H9 (cell line): ENCODE data around the gene PPP1R13B. TPM values are rescaled to one million over a fixed set of nuclear protein-coding genes. Genes with fewer than 3 reads are reported as not detected.

Experiments
- DNase-seq: peaks from one replicate; pipeline ENCODE4 v3.0.0-alpha.2; 2017
- H2AFZ ChIP-seq: one replicate; pipeline ENCODE4 v1.6.1; 2013; ENCODE audit warnings: mild to moderate bottlenecking, low read length, control low read depth, moderate library complexity
- H2AK5ac ChIP-seq: 2 replicates; pipeline ENCODE4 v1.6.1; 2013; ENCODE audit warnings: low read length, control low read depth, mixed read lengths; ENCODE audit not compliant: insufficient read length
- H2BK120ac ChIP-seq: one replicate; pipeline ENCODE4 v1.6.1; 2013; ENCODE audit warnings: low read depth, mild to moderate bottlenecking, low read length, control low read depth, inconsistent platforms; ENCODE audit not compliant: poor library complexity, severe bottlenecking
- H2BK12ac ChIP-seq: 2 replicates; pipeline ENCODE4 v1.6.1; 2013; ENCODE audit warnings: low read length, control low read depth, mixed read lengths, low read depth; ENCODE audit not compliant: insufficient read length
- H2BK15ac ChIP-seq: 2 replicates; pipeline ENCODE4 v1.6.1; 2013; ENCODE audit warnings: low read depth, low read length, control low read depth
- H2BK20ac ChIP-seq: one replicate; pipeline ENCODE4 v1.6.1; 2013; ENCODE audit warnings: low read depth, mild to moderate bottlenecking, low read length, control low read depth, inconsistent platforms; ENCODE audit not compliant: poor library complexity, severe bottlenecking
- H2BK5ac ChIP-seq: 2 replicates; pipeline ENCODE4 v1.6.1; 2013; ENCODE audit warnings: low read length, control low read depth, mixed read lengths; ENCODE audit not compliant: insufficient read length
- H3K14ac ChIP-seq: 2 replicates; pipeline ENCODE4 v1.6.1; 2013; ENCODE audit warnings: low read length, control low read depth; ENCODE audit not compliant: insufficient read depth
- H3K18ac ChIP-seq: 2 replicates; pipeline ENCODE4 v1.6.1; 2013; ENCODE audit warnings: low read depth, mild to moderate bottlenecking, mixed read lengths, low read length, control low read depth; ENCODE audit not compliant: insufficient read length
- H3K23ac ChIP-seq: 2 replicates; pipeline ENCODE4 v1.6.1; 2013; ENCODE audit warnings: low read length, control low read depth, mixed read lengths, low read depth; ENCODE audit not compliant: insufficient read length
- H3K23me2 ChIP-seq: 2 replicates; pipeline ENCODE4 v1.6.1; 2013; ENCODE audit warnings: low read depth, mild to moderate bottlenecking, mixed read lengths, low read length, control low read depth; ENCODE audit not compliant: insufficient read length, poor library complexity, severe bottlenecking
- H3K27ac ChIP-seq: 2 replicates; pipeline ENCODE4 v1.5.1; 2013; ENCODE audit warnings: low read length, control low read depth, mixed read lengths, low read depth; ENCODE audit not compliant: insufficient read length
- H3K27me3 ChIP-seq: 2 replicates; pipeline ENCODE4 v1.6.1; 2013; ENCODE audit warnings: low read length, control low read depth, inconsistent platforms; ENCODE audit not compliant: insufficient read depth
- H3K4ac ChIP-seq: 2 replicates; pipeline ENCODE4 v1.6.1; 2013; ENCODE audit warnings: low read depth, mild to moderate bottlenecking, control low read depth, inconsistent platforms, low read length, moderate library complexity
- H3K4me1 ChIP-seq: 2 replicates; pipeline ENCODE4 v1.6.1; 2013; ENCODE audit warnings: low read length, control low read depth, inconsistent platforms; ENCODE audit not compliant: insufficient read depth
- H3K4me2 ChIP-seq: 2 replicates; pipeline ENCODE4 v1.6.1; 2013; ENCODE audit warnings: low read length, control low read depth, mixed read lengths; ENCODE audit not compliant: insufficient read length, insufficient read depth
- H3K56ac ChIP-seq: 2 replicates; pipeline ENCODE4 v1.6.1; 2013; ENCODE audit warnings: low read depth, mild to moderate bottlenecking, mixed read lengths, low read length, control low read depth; ENCODE audit not compliant: insufficient read length
- H3K79me1 ChIP-seq: 2 replicates; pipeline ENCODE4 v1.6.1; 2013; ENCODE audit warnings: low read depth, mild to moderate bottlenecking, moderate library complexity, low read length, control low read depth, inconsistent platforms; ENCODE audit not compliant: insufficient read depth, poor library complexity, severe bottlenecking
- H3K79me2 ChIP-seq: 2 replicates; pipeline ENCODE4 v1.6.1; 2013; ENCODE audit warnings: low read length, control low read depth, inconsistent platforms; ENCODE audit not compliant: insufficient read depth
- H3K9ac ChIP-seq: 2 replicates; pipeline ENCODE4 v1.6.1; 2013; ENCODE audit warnings: low read length, control low read depth, mixed read lengths; ENCODE audit not compliant: insufficient read length; ENCODE audit errors: extremely low read depth
- H3K9me3 ChIP-seq: one replicate; pipeline ENCODE4 v1.6.1; 2013; ENCODE audit warnings: low read depth, low read length, inconsistent platforms; ENCODE audit not compliant: control insufficient read depth
- H3T11ph ChIP-seq: one replicate; pipeline ENCODE4 v1.6.1; 2013; ENCODE audit warnings: mild to moderate bottlenecking, low read length, control low read depth, inconsistent platforms
- H4K20me1 ChIP-seq: one replicate; pipeline ENCODE4 v1.6.1; 2013; ENCODE audit not compliant: control insufficient read depth, insufficient read length, insufficient read depth
- H4K5ac ChIP-seq: 2 replicates; pipeline ENCODE4 v1.6.1; 2013; ENCODE audit warnings: low read depth, mild to moderate bottlenecking, mixed read lengths, low read length, control low read depth; ENCODE audit not compliant: insufficient read length
- H4K8ac ChIP-seq: replicated peaks from 2 replicates; pipeline ENCODE4 v1.6.1; 2013; ENCODE audit warnings: low read length, control low read depth, mixed read lengths, low read depth; ENCODE audit not compliant: insufficient read length
- H4K91ac ChIP-seq: 2 replicates; pipeline ENCODE4 v1.6.1; 2013; ENCODE audit warnings: low read depth, mild to moderate bottlenecking, moderate library complexity, mixed read lengths, low read length, control low read depth; ENCODE audit not compliant: insufficient read length
- H3K27ac Mint-ChIP-seq, 3 experiments: 2 replicates in 2 of 3; 3 replicates in 1 of 3; pipeline ENCODE4 v1.8.0; 2020 to 2021; ENCODE audit warnings: mixed read lengths in 3 of 3, mild to moderate bottlenecking in 1 of 3, moderate library complexity in 1 of 3
- H3K27me3 Mint-ChIP-seq: 2 replicates; pipeline ENCODE4 v1.8.0; 2021; ENCODE audit warnings: low read depth, mild to moderate bottlenecking, moderate library complexity, mixed read lengths
- H3K36me3 Mint-ChIP-seq, 3 experiments: 2 replicates in 2 of 3; 3 replicates in 1 of 3; pipeline ENCODE4 v1.8.0; 2020 to 2021; ENCODE audit warnings: low read depth in 3 of 3, mixed read lengths in 3 of 3; ENCODE audit not compliant: insufficient read depth in 1 of 3
- H3K4me1 Mint-ChIP-seq, 2 experiments: 2 replicates each; pipeline ENCODE4 v1.8.0; 2020; ENCODE audit warnings: mixed read lengths in 2 of 2
- H3K4me3 Mint-ChIP-seq, 2 experiments: 2 replicates in 1 of 2; 3 replicates in 1 of 2; pipeline ENCODE4 v1.8.0; 2020 to 2021; ENCODE audit warnings: mild to moderate bottlenecking in 2 of 2, mixed read lengths in 2 of 2, moderate library complexity in 1 of 2
- H3K9me3 Mint-ChIP-seq, 2 experiments: 2 replicates in 1 of 2; 3 replicates in 1 of 2; pipeline ENCODE4 v1.8.0; 2020; ENCODE audit warnings: mild to moderate bottlenecking in 2 of 2, mixed read lengths in 2 of 2, moderate library complexity in 1 of 2
- WGBS: extraction: QIAGEN DNeasy Blood & Tissue Kit; methylation state at CpG from one replicate; pipeline ENCODE4 v1.1.7; 2013; ENCODE audit warnings: missing lambda C conversion rate, low lambda C conversion rate, mixed read lengths; ENCODE audit not compliant: insufficient read length; ENCODE audit errors: extremely low coverage; 5-methylcytosine and 5-hydroxymethylcytosine counted together
- total RNA-seq: library from RNA; stranded (reverse); gene quantifications from 2 replicates; pipeline ENCODE4 v1.2.1, GENCODE V29; 2021
- TF ChIP-seq, protein P1 (sequence below): fragments of 200-600 bp; sonication (generic); conservative IDR thresholded peaks from 3 replicates; pipeline ENCODE4 v1.8.0; 2021; ENCODE audit warnings: antibody characterized with exemption, mild to moderate bottlenecking

The PPP1R13B gene
- total RNA-seq, 1 experiment from 2014 or later = 6.0 TPM

DNA sequence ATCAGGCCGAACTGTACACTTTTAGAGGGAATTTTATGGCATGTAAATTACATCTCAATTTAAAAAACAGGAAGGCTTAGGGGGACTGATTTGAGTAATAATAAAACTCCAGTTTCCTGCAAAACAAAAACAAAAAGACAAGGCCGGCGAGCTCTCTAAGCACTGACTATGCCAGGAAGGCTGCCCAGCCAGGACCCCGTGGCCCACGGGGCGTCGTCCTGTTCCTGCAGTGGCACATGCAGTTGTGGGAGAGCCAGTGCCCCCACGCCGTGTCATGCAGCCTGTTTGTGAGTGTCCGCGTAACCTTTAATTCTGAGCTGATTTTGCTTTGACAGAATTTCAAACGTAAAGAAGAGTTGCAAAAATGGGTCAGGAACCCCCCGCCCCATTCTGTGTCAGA is 142.7 kb downstream of the PPP1R13B start:
- WGBS = no CpG with 5 or more reads among the region's 13 CpGs
- H3K27ac ChIP-seq = no peak overlapping the region
- peak overlapping the region in 2 of 3 experiments; percentile 53 to 75; a peak in 4 of 7 replicates for H3K27ac Mint-ChIP-seq

More for the DNA sequence above, 142.7 kb downstream of the PPP1R13B start:
- DNase-seq = no peak
- Histone ChIP-seq H3K14ac (no peak overlapping the region), H3K23ac (no peak overlapping the region), H2BK20ac (no peak overlapping the region), H3K9ac (no peak overlapping the region), H2BK120ac (no peak overlapping the region), H4K91ac (no peak overlapping the region), H2BK5ac (no peak overlapping the region), H3K27me3 (no peaks in the 10 kb centered on the region), H2BK12ac (no peak overlapping the region), H3T11ph (no peak overlapping the region), H3K4ac (no peak overlapping the region), H2BK15ac (no peak overlapping the region), H4K5ac (no peak overlapping the region), H3K23me2 (no peaks in the 10 kb centered on the region), H3K79me2 (no peaks in the 10 kb centered on the region), H3K4me2 (no peak overlapping the region), H3K56ac (no peak overlapping the region), H2AK5ac (no peak overlapping the region), H3K79me1 (no peaks in the 10 kb centered on the region), H4K20me1 (no peaks in the 10 kb centered on the region), H2AFZ (no peak overlapping the region), H3K18ac (no peak overlapping the region), H3K4me1 (no peaks in the 10 kb centered on the region; the same call in 1 of the 2 replicates), H4K8ac (no peak overlapping the region), H3K9me3 (no peaks in the 10 kb centered on the region)
- Mint-ChIP-seq H3K4me1 (peaks cover 0 to 6% of the 10 kb centered on the region in 2 experiments), H3K36me3 (peaks cover 31 to 59% (median 57%) of the 10 kb centered on the region in 3 experiments; a peak in 6 of 7 replicates), H3K9me3 (no peaks in the 10 kb centered on the region; a peak in 2 of 5 replicates), H3K4me3 (no peak overlapping the region), H3K27me3 (no peaks in the 10 kb centered on the region; the same call in 1 of the 2 replicates)
- TF ChIP-seq, protein P1, sequence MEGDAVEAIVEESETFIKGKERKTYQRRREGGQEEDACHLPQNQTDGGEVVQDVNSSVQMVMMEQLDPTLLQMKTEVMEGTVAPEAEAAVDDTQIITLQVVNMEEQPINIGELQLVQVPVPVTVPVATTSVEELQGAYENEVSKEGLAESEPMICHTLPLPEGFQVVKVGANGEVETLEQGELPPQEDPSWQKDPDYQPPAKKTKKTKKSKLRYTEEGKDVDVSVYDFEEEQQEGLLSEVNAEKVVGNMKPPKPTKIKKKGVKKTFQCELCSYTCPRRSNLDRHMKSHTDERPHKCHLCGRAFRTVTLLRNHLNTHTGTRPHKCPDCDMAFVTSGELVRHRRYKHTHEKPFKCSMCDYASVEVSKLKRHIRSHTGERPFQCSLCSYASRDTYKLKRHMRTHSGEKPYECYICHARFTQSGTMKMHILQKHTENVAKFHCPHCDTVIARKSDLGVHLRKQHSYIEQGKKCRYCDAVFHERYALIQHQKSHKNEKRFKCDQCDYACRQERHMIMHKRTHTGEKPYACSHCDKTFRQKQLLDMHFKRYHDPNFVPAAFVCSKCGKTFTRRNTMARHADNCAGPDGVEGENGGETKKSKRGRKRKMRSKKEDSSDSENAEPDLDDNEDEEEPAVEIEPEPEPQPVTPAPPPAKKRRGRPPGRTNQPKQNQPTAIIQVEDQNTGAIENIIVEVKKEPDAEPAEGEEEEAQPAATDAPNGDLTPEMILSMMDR = no peak
